HT-29 (cell line): ENCODE results near the gene LEO1. TPM values are rescaled to one million over a fixed set of nuclear protein-coding genes. Genes with fewer than 3 reads are reported as not detected.

Experiments used
- DNase-seq: peaks from one replicate; pipeline ENCODE4 v3.0.0-alpha.2; 2015; ENCODE audit warnings: low spot score
- small RNA-seq: library from RNA; depleted of rRNA; stranded (forward); fragments of <200 nt; gene quantifications from one replicate; pipeline ENCODE3, GENCODE V24; 2014
- total RNA-seq: library from RNA; depleted of rRNA; stranded (reverse); fragments of >200 nt; shearing (Covaris generic); gene quantifications from 2 replicates; pipeline ENCODE4 v1.2.3, GENCODE V29; 2014; rRNA removed

The LEO1 gene
- total RNA-seq, 1 experiment from 2014 or later, result 14.6 TPM

DNA sequence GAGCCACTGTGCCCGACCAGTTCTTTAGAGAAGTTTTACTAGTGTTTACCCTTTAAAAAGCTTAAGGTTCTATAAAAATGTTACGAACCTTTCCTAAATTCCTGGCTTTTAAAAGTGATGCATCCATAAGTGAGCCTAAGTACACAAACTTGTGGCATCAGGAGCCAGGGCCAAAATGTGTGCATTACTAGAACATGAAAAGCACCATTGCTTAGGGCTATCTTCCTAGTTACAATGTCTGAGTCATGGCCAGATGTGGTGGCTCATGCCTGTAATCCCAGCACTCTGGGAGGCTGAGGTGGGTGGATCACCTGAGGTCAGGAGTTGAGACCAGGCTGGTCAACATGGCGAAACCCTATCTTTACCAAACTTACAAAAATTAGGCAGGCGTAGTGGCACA, 39.9 kb downstream of the LEO1 start:
- DNase-seq, result no peak

DNA sequence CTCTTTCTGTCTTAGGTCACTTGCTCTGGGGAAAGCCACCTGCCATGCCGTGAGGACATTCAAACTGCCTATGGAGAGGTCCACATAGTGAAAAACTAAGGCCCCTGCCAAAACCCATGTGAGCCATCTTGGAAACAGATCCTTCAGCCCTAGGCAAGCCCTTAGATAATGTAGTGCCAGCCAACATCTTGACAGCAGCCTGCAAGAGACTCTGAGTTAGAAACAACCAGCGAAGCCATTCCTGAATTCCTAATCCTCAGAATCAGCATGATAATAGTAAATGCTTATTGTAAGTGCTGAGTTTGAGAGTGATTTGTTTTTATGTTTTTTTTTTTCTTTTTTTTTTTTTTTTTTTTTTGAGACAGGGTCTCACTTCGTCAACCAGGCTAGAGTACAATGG, 40.6 kb downstream of the LEO1 start:
- no peak for DNase-seq

DNA sequence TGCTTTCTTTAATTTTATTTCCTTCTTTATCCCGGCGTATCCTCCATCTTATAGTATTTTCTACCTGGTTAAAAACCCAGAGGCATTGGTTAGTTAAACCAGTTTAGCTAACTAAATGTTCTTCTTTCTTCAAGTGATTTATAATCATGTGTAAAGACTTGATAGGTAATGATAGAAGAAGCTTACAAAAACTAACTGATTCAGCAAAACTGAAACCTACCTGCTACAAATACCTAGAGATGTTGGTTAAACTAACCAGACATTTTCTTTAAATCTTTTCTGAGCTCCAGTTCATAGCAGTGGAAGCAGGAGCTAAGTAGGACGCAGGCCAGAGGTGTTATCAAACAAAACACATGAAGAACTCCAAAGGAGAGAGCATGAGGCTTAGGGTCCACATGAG, 44.8 kb downstream of the LEO1 start:
- DNase-seq, result no peak

DNA sequence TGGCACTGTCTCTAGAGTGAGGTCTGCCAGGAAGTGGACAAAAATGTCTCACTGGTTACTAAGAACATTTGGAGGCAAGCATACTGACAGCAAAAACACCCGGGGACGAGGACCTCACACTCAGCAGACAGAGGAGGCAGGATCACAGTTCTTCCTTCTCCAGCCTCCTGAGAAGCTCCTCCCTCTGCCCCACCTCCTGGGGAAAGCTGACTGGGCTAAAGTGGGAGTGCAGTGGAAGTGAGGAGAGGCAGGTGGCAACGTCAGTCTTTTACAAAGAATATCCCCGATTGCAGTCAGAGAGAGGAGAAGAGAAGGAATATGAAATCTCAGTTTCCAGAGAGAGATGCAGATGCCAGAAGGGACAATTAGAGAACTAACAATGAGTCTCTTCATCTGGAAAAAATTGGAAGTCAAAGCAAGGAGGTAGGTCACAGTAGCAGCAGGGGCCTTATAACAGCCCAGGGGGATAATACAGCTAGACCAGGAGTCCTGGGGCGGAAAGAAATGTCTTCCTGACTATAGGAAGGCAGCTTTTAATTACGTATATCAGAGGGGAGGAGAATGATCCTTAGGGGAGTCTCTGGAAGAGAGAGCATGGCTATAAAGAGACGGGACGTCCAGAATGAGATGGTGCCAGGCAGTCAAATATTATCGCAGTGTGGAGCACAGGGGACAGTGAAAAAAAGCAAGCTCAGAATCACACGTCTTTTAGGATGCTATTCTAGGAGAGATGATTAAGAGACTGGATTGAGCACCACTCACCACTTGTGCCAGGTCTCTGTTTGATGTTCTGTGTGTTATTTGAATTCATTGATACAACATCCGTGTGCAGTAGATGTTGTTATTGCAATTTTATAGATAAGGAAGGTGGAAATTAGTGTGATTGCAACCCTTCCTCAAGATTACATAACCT, 47.2 kb downstream of the LEO1 start:
- DNase-seq, result no peak

DNA sequence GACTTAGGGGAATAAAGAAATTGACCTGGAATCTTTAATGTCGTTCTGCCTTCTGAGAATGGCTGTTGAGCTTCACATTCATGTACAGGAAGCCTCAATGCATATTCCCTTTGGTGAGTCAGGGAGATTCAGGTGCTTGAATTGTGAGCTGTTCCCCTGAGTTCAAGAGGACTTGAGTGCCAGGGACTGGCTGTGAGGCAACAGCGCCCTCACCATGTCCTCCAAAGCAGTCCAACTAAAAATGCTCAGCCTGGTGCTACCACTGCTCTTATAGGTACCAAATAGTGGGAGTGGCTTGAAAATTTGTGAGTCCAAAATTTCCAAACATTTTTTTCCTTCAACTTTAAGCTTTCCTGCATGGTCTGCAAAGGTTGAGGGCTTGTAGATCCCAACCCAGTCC, 54.1 kb downstream of the LEO1 start:
- peak; percentile 79 for DNase-seq

DNA sequence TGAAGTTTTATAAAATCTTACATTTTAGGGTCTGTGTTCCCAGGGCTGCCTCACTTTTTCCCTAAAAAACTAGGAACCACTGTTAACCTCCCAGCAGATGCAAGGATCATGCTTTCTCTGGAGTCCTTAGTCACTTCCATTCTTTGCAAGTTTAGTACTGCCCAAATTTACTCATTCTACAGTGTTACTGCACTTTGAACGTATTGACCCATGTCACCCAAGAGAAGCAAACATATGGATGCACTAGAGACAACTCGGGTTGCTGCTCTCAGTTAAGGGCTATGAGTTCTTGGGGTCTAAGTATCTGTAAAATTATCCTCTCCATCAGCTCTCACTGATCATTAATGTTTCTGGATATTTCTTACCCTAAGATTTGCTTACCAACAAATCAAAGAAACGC, 59.0 kb downstream of the LEO1 start:
- no peak for DNase-seq

DNA sequence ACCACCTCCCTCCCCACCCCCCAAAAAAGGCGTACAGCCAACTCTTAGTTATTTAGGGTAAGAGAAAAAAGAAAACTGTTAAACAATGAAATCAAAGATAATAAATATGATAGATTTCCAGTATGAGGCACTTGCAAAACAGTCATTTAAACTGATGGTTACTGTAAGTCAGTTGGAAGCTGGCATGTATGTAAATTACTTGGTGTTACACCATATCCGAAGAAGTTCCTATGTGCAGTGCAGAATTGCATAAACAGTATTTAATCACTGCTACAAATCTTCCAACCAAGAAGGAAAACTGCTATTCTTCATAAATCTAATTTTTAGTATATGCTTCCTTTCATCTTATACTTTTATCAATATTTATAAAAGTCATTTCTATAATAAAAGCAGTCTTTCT, 62.0 kb downstream of the LEO1 start:
- no peak for DNase-seq

DNA sequence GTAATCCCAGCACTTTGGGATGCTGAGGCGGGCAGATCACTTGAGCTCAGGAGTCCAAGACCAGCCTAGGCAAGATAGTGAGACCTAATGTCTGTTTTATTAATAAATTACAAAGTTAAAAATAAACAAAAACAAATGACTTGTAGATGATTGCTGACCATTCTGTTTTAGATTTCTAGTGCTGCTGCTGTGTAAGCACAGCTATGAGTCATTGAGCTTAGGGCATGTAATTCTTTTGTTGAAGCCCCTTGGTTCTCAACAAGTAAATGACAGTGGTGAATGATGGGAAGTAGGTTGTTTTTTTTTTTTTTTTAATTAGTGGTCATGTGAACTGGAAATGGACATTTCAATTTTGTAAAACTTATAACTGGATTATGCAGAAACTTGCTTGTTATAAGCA, 63.3 kb downstream of the LEO1 start:
- no peak for DNase-seq

DNA sequence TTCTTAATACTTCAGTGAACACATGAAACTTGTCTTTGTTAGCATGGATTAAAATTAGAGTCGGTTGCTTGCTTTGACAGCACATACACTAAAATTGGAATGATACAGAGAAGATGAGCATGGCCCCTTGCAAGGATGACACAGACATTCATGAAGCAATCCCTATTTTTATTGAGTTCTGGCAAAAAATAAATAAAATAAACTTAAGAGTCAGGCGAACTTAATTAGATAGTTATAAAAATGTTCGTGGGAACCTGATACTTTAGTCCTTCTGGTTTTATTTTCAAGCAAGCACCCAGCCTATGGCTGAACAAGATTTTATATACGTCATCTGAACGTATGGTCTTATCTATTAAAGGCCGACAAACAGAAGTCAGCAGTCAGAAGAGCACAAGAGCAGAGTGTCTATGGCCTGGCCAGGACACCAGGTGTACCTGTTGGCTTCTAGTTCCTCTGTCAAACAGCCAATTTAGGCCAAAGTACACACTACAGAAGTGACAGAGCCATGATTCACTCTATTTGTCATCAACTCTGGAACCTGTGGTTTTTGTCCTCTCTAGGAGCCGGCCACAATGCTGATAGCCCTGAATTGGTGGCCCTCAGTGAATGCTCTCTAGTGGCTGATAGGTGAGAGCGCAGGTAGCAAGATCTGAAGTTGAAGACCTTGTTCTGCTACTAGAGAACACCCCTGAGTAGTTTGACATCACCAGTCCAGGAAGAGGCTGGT, 64.3 kb downstream of the LEO1 start:
- DNase-seq, result peak; percentile 99

DNA sequence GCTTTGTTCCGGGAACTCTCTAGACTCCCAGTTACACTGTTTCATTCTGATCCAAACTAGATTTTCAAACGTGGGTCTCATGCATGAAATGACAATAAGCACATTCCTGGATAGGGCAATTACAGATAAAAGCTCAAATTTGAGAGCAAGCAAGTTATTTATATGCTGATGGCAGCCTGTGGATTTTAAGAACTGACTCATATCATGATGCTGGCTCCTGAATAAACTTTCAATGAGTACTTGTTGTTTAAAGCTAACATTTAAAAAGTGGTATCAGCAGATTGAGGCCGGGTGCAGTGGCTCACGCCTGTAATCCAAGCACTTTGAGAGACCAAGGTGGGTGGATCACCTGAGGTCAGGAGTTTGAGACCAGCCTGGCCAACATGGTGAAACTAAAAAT, 66.6 kb downstream of the LEO1 start:
- DNase-seq, result no peak

DNA sequence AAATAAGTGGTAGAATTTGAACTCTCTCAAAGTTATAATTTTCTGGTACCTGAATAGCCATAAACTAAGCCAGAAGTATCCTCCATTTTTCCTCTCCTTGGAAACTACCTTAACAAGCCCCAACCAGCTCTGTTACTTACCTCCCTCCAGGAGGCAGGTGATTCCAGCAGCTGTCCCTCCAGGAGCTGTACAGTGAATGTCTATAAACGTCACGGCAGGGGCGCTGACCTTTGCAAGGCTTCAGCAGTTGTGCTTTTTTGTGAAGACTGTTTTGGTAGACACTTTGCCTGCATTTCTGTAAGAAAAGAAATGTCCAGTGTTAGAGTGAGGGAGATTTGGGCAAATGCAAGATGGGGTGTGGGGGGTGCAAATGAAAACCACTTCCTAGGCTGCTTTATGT, 67.2 kb downstream of the LEO1 start:
- no peak for DNase-seq

DNA sequence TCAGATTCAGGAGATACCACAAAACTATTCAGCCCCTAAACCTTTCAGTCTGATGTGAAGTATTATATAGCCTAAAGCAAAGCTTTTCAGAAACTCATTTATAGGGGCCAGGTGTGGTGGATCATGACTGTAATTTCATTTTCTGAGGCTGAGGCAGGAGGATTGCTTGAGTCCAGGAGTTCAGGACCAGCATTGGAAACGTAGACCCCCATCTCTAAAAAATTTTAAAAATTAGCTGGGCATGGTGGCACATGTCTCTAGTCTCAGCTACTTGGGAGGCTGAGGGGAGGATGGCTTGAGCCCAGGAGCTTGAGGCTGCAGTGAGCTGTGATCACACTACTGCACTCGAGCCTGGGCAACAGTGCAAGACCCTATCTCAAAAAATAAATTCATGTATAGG, 82.1 kb downstream of the LEO1 start:
- DNase-seq, result no peak

DNA sequence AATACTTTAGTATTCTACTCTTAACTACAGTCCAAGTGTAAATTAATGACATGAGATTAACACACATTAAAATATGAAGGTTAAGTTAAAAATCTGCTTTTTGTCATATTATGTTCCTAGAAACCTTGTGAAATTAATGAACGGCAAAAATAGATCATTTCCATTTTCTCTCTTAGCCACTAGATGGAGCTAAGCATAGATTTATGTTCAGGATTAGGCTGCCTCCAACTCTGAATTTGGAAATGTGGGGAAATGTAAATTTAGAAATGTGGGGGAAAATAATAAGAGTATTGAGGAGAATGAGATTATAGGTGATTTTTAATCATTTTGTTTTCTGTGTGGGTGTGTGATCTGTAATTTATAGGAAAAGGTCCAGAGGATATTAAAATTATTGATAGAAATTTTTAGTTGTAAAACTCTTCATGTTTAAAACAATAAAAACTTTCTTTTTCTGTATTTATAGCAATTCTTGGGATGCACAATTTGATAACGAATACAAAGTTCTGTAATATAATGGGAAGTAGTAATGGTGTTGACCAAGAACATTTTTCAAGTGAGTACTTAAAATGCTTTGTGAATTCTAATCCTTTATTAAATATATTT, 82.9 kb downstream of the LEO1 start:
- DNase-seq, result peak; percentile 61

Small RNA genes lying within 50 kb of the gene (small RNA-seq; reads per million reads assigned to genes)
- gene RNU6-90P, result not detected

Other genes with a start within 250 kb of the LEO1 start
- gene LYSMD2, start 234.1 kb downstream of the LEO1 start, total RNA-seq, result 12.0 and 13.2 TPM in 2 replicates
- 0.08 and 0.46 TPM in 2 replicates for gene TMOD2, start 220.2 kb downstream of the LEO1 start, total RNA-seq
- 19.9 and 20.5 TPM in 2 replicates for gene TMOD3, start 142.1 kb downstream of the LEO1 start, total RNA-seq
- gene MAPK6, start 47.4 kb upstream of the LEO1 start, total RNA-seq, result 22.8 and 24.5 TPM in 2 replicates
- gene BCL2L10, start 141.0 kb upstream of the LEO1 start, total RNA-seq, result 1.3 and 1.5 TPM in 2 replicates
- 25.2 and 32.8 TPM in 2 replicates for gene GNB5, start 219.6 kb upstream of the LEO1 start, total RNA-seq